Thoracic aorta (tissue), 2 donors: ENCODE data around the gene RFX5. TPM values are rescaled to one million over a fixed set of nuclear protein-coding genes. Genes with fewer than 3 reads are reported as not detected.
"Not testable (repeated sequence)": the region's sequence is repeated elsewhere in the genome, so short reads cannot be mapped to it uniquely, and the experiment has no call there.

Experiments
- ATAC-seq: fragments of 150-250 bp; one replicate; pipeline ENCODE4 v1.8.0; 2017; ENCODE audit warnings: low read depth; ENCODE audit not compliant: insufficient number of reproducible peaks, low FRiP score
- DNase-seq: peaks from one replicate; pipeline ENCODE4 v3.0.0-alpha.2; 2020; ENCODE audit warnings: low spot score
- H3K27ac ChIP-seq, 2 donors: fragments of 200-600 bp; sonication (generic); 1 replicate in 1 of 2; 2 replicates in 1 of 2; pipeline ENCODE4 v1.5.1; 2016; ENCODE audit warnings: mild to moderate bottlenecking in 2 of 2, moderate library complexity in 2 of 2
- H3K27me3 ChIP-seq: fragments of 200-600 bp; sonication (generic); replicated peaks from 2 replicates; pipeline ENCODE4 v1.6.0; 2016; ENCODE audit warnings: mild to moderate bottlenecking; ENCODE audit not compliant: insufficient read depth
- H3K36me3 ChIP-seq: fragments of 200-600 bp; sonication (generic); one replicate; pipeline ENCODE4 v1.5.1; 2016
- H3K4me1 ChIP-seq, 2 donors: fragments of 200-600 bp; sonication (generic); 1 replicate in 1 of 2; 2 replicates in 1 of 2; pipeline versions ENCODE4 v1.5.1 to v1.6.0; 2016; ENCODE audit warnings: low read depth in 2 of 2, mild to moderate bottlenecking in 1 of 2; ENCODE audit not compliant: control insufficient read depth in 1 of 2
- H3K4me3 ChIP-seq: fragments of 200-600 bp; sonication (generic); 2 replicates; pipeline ENCODE4 v1.5.1; 2016; ENCODE audit warnings: mild to moderate bottlenecking
- H3K9me3 ChIP-seq: fragments of 200-600 bp; sonication (generic); 2 replicates; pipeline ENCODE4 v1.5.1; 2016
- total RNA-seq, 2 donors: library from RNA; depleted of rRNA; stranded (reverse); fragments of >200 nt; gene quantifications; one replicate each; pipeline versions ENCODE4 v1.1.0 to v1.2.3, GENCODE V29; 2016
- TF ChIP-seq, protein P1 (sequence below): fragments of 200-600 bp; sonication (generic); IDR thresholded peaks from one replicate; pipeline ENCODE4 v1.5.1; 2019; ENCODE audit warnings: antibody characterized with exemption

Gene RFX5
- total RNA-seq, result 10 to 100 TPM; 49.3 to 51.7 TPM

DNA sequence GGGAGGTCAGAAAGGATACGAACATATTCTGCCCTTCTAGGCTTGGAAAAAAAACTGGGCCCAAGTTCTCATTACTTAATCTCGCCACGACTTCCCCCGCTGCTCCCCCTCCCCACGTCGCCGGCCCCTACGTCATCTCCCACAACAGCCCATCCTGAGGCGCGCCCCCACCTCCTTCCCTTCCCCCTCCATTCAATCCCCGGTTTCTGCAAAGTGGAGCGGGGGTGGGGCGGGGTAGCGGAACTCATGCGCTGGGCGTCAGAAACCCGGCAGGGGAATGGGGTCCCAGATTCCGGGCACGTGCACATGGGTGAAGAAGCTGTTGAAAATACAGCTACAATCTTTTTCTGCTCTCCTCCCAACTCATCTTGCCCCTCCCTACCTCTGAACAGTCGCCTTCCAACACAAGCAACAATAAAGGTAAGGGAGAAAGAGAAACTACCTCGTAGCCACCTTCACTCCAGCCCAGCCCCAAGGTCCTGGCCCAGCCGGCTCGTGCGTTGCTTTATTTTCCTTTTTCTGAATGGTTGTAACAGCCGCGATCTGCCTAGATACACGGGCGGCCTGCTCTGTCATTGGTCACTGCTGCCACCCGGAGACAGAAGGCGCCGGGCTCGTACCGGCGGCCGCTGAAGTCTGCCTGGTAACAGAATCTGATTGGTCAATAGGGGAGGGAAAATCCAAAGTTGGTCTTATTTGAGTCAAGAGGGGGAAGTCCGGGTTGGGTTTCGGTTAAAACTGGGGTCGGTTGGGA lies at the start of gene RFX5:
Gene RFX5, minus strand, starts transcription at position 484 of the 754 bp plus-strand sequence. CDS start 932 bp downstream, outside the sequence.
- H3K36me3 ChIP-seq, result peaks cover 15% of the 10 kb centered on the region
- DNase-seq (peak; percentile 92), ATAC-seq (peak; percentile 93)
- no peaks in the 10 kb centered on the region for H3K9me3 ChIP-seq
- H3K4me3 ChIP-seq, result peak within 1 kb of the TSS; percentile 84
- H3K27ac ChIP-seq, result peak within 1 kb of the TSS; percentile 66 to 86
- H3K4me1 ChIP-seq, result peaks cover 0 to 15% of the 10 kb centered on the region in 2 donors
- H3K27me3 ChIP-seq, result no peaks in the 10 kb centered on the region
- TF ChIP-seq, protein P1, sequence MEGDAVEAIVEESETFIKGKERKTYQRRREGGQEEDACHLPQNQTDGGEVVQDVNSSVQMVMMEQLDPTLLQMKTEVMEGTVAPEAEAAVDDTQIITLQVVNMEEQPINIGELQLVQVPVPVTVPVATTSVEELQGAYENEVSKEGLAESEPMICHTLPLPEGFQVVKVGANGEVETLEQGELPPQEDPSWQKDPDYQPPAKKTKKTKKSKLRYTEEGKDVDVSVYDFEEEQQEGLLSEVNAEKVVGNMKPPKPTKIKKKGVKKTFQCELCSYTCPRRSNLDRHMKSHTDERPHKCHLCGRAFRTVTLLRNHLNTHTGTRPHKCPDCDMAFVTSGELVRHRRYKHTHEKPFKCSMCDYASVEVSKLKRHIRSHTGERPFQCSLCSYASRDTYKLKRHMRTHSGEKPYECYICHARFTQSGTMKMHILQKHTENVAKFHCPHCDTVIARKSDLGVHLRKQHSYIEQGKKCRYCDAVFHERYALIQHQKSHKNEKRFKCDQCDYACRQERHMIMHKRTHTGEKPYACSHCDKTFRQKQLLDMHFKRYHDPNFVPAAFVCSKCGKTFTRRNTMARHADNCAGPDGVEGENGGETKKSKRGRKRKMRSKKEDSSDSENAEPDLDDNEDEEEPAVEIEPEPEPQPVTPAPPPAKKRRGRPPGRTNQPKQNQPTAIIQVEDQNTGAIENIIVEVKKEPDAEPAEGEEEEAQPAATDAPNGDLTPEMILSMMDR, result no peak

DNA sequence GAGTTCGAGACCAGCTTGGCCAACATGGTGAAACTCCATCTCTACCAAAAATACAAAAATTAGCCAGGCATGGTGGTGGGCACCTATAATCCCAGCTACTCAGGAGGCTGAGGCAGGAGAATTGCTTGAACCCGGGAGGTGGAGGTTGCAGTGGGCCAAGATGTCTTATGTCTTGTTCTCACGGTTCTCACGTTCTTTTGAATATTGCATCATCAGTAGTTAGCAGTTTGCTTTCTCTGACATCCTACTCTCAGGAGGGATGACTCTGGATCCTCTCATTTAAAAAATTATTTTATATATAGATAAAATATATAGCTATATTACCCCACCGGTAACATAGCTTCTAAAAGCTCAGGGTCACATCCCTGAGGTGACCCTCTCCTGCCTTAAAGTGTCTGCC lies 49.2 kb upstream of the RFX5 start:
- not testable (repeated sequence) for H3K27ac ChIP-seq, DNase-seq, H3K9me3 ChIP-seq, H3K4me3 ChIP-seq, ATAC-seq, H3K36me3 ChIP-seq, H3K27me3 ChIP-seq
- peaks cover 4 to 12% of the 10 kb centered on the region in 2 donors for H3K4me1 ChIP-seq

DNA sequence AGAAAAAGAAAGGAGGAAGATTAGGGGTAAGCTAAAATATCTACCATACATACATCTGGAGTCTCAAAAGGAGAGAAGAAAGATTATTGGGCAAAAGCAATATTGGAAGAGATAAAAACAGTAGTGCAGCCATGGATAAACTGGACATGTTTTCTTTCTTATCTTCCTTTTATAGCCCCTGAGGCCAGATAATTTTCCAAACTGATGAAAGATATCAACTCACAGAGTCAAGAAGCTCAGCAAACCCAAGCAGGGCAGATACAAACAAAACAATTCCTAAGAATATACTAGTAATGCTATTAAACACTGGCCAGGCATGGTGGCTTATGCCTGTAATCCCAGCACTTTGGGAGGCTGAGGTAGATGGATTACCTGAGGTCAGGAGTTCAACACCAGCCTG lies 46.5 kb upstream of the RFX5 start:
- no peaks in the 10 kb centered on the region for H3K4me1 ChIP-seq
- H3K9me3 ChIP-seq, result no peaks in the 10 kb centered on the region
- H3K27me3 ChIP-seq, result no peaks in the 10 kb centered on the region
- TF ChIP-seq, protein P1, result no peak
- H3K27ac ChIP-seq, result no peak overlapping the region
- no peak for DNase-seq
- no peaks in the 10 kb centered on the region for H3K36me3 ChIP-seq
- H3K4me3 ChIP-seq, result no peak overlapping the region
- no peak for ATAC-seq

DNA sequence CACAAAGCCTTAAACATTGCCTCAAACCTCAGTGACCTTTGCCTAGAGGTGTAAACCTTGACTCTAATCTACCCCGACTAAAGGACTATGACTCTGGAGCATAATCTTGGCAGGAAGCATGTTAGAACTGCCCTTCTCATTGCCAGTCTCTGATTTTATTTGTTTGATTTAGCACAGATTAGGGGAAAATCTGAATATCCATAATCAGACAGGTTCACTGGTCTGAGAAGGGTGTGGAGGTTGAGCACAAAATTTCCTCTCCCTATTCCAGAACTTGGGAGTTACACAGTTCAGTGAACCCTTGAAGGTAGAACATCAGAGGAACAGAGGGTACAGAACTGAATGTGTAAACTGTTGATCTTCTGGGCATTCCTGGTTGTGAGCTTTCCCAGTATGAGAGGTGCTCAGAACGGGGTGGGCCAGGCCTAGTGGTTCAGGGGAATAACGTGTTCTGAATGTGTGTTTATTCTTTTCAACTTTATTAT lies 44.1 kb upstream of the RFX5 start:
- no peaks in the 10 kb centered on the region for H3K9me3 ChIP-seq
- H3K4me1 ChIP-seq, result no peaks in the 10 kb centered on the region
- ATAC-seq, result no peak
- DNase-seq, result no peak
- H3K36me3 ChIP-seq, result no peaks in the 10 kb centered on the region
- TF ChIP-seq, protein P1, result no peak
- no peaks in the 10 kb centered on the region for H3K27me3 ChIP-seq
- H3K27ac ChIP-seq, result no peak overlapping the region
- no peak overlapping the region for H3K4me3 ChIP-seq

DNA sequence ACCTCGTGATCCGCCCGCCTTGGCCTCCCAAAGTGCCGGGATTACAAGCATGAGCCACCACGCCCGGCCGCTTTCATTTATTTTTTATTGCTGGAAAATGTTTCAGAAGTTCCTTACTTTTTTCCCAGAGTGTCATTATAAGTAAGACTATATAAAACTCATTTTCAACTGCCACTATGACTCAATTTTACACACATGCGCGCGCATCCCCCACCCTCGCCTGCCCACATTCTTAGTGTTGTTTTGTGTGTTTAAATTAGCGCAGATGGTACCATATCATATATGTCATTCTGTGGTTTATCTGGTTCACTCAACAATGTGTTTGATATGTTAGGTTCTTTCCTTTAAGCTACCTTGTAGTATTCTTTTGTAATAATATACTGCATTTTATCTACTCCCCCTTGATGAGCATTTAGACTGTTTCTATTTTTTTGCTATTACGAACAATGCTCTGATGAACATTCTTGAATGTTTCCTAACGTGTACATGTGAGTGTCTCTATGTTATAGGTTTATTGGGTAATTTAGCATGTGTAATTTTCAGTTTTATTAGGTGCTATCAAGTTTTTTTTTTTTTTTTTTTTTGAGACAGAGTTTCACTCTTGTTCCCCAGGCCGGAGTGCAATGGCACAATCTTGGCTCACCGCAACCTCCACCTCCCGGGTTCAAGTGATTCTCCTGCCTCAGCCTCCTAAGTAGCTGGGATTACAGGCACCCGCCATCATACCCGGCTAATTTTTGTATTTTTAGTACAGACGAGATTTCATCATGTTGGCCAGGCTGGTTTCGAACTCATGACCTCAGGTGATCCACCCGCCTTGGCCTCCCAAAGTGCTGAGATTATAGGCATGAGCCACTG lies 43.4 kb upstream of the RFX5 start:
- not testable (repeated sequence) for DNase-seq, H3K27ac ChIP-seq

DNA sequence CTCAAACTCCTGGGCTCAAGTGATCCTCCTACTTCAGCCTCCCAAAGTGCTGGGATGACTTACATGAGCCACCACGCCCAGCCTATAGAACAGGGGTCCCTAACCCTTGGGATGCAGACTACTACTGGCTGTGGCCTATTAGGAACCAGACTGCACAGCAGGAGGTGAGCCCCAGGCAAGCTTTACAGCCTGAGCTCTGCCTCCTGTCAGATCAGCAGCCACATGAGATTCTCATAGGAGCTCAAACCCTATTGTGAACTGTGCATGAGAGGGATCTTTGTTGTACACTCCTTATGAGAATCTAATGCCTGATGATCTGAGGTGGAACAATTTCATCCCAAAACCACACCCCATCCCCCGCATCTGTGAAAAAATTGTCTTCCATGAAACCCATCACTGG lies 39.0 kb upstream of the RFX5 start:
- no peak for ATAC-seq
- H3K9me3 ChIP-seq, result no peaks in the 10 kb centered on the region
- no peaks in the 10 kb centered on the region for H3K36me3 ChIP-seq
- no peaks in the 10 kb centered on the region for H3K27me3 ChIP-seq
- no peaks in the 10 kb centered on the region for H3K4me1 ChIP-seq
- H3K4me3 ChIP-seq, result no peak overlapping the region
- no peak for DNase-seq
- no peak overlapping the region for H3K27ac ChIP-seq
- TF ChIP-seq, protein P1, result no peak

More for the DNA sequence above, 43.4 kb upstream of the RFX5 start:
- not testable (repeated sequence) for ATAC-seq, H3K27me3 ChIP-seq, H3K36me3 ChIP-seq, H3K9me3 ChIP-seq, H3K4me1 ChIP-seq, H3K4me3 ChIP-seq
